Measurements from ENCODE around the gene NEDD9. TPM values are rescaled to one million over a fixed set of nuclear protein-coding genes. Genes with fewer than 3 reads are reported as not detected.

NEDD9 gene
- total and polyA plus RNA-seq, 2 of the 4 experiments (the other 2 are of a cell fraction) = 7.6 to 16.5 TPM

- dilution Hi-C loops (cut with HindIII; ENCODE audit: low sequenced_read_pairs, unreplicated experiment) (no loop called here), in situ Hi-C loops (cut with MboI; ENCODE audit: low sequenced_read_pairs) (no loop called here), intact Hi-C loops (cut with micrococcal nuclease) (no loop called here)
- ChIA-PET POLR2A (ENCODE audit: unreplicated experiment) (no interaction called here), CTCF (interaction anchor here (0.7 kb wide), 2 partner anchors 60 to 67 kb away, joined by 3 read pairs; no protein-coding TSS in a partner anchor)
- Histone ChIP-seq H3K79me1 (ENCODE audit: low read depth in 1 of 2, low read length in 2 of 2) (peaks cover 37 to 70% of the 10 kb centered on the region in 2 experiments), H2AFZ (replicated peaks; ENCODE audit: low read length, poor library complexity) (no peak overlapping the region), H3K23ac (ENCODE audit: low read depth, low read length) (peak overlapping the region; percentile 75), H3K36me3 (ENCODE audit: control insufficient read depth, insufficient read depth, low read length) (peaks cover 5% of the 10 kb centered on the region; the same call in 1 of the 2 replicates), H3K9me1 (ENCODE audit: insufficient read depth, low read length) (peaks cover 31% of the 10 kb centered on the region), H2BK120ac (ENCODE audit: low read depth, low read length) (peak overlapping the region; percentile 82; the same call in 1 of the 2 replicates), H2BK5ac (ENCODE audit: low read depth, low read length, poor library complexity, severe bottlenecking) (peak overlapping the region; percentile 28), H3K9me3 (ENCODE audit: control insufficient read depth, insufficient read depth, low read length) (no peaks in the 10 kb centered on the region), H3K27me3 (ENCODE audit: control insufficient read depth, insufficient read depth, low read length) (no peaks in the 10 kb centered on the region), H3K4me2 (ENCODE audit: low read depth, low read length) (no peak overlapping the region), H4K5ac (ENCODE audit: low read depth, low read length) (peak overlapping the region; percentile 52; the same call in 1 of the 2 replicates), H2BK20ac (ENCODE audit: low read depth, low read length) (peak overlapping the region; percentile 76; the same call in 1 of the 2 replicates), H3K9ac (ENCODE audit: low read depth, low read length) (no peak overlapping the region), H3K4me3 (ENCODE audit: insufficient read depth, low read depth, low read length) (no peak overlapping the region), H2AK5ac (ENCODE audit: low read depth, low read length) (peak overlapping the region; percentile 83), H3K4ac (ENCODE audit: low read depth, low read length) (peak overlapping the region; percentile 75), H3K14ac (replicated peaks; ENCODE audit: low read depth, low read length) (peak overlapping the region; percentile 54; the same call in 1 of the 2 replicates), H4K20me1 (ENCODE audit: insufficient read depth, low read length) (no peaks in the 10 kb centered on the region), H3K56ac (ENCODE audit: extremely low read depth, insufficient read depth, low read length) (no peak overlapping the region), H4K8ac (ENCODE audit: low read depth in 2 of 2, low read length in 2 of 2) (peak overlapping the region in 1 of 2 experiments; percentile 23; a peak in 1 of 4 replicates), H3K4me1 (ENCODE audit: control insufficient read depth, insufficient read depth, low read length) (peaks cover 35% of the 10 kb centered on the region), H2AK9ac (replicated peaks; ENCODE audit: low read depth, low read length, poor library complexity) (no peak overlapping the region), H3K18ac (ENCODE audit: low read depth, low read length) (peak overlapping the region; percentile 79; the same call in 1 of the 2 replicates), H2BK15ac (ENCODE audit: low read depth, low read length) (peak overlapping the region; percentile 66; the same call in 2 of the 3 replicates), H3K27ac (ENCODE audit: insufficient read depth, low read length) (no peak overlapping the region), H4K91ac (ENCODE audit: insufficient read depth, low read depth, low read length) (peak overlapping the region; percentile 47)
- DNase-seq (no peak), ATAC-seq (ENCODE audit: low read depth) (no peak)
- 96% methylated on average over 5 of the region's 6 CpGs; no CpG with 5 or more reads in 1 of the 2 experiments for WGBS, 2 experiments (ENCODE audit: extremely low coverage in 2 of 2, insufficient read length in 1 of 2)
- no TSS peak for BruUV-seq (replicated peaks)
- TF ChIP-seq MXI1 (IDR thresholded peaks at IDR 0.05; ENCODE audit: borderline replicate concordance, low read depth, low read length) = no peak
- TF ChIP-seq MAZ (IDR thresholded peaks at IDR 0.05; ENCODE audit: borderline replicate concordance, low read depth, low read length) = no peak
- TF ChIP-seq POLR2A (IDR thresholded peaks at IDR 0.05; ENCODE audit: low read depth, low read length) = no peak
- TF ChIP-seq CEBPB (IDR thresholded peaks at IDR 0.05; ENCODE audit: low read depth, low read length) = no peak
- TF ChIP-seq MAFK (IDR thresholded peaks at IDR 0.05; ENCODE audit: low read depth, low read length) = no peak
- no peak for TF ChIP-seq FOS (IDR thresholded peaks at IDR 0.05; ENCODE audit: low read depth, low read length)
- TF ChIP-seq SMC3 (IDR thresholded peaks at IDR 0.05; ENCODE audit: low read depth, low read length) = no peak
- TF ChIP-seq RFX5 (IDR thresholded peaks at IDR 0.05; ENCODE audit: low read depth, low read length) = no peak
- no peak for TF ChIP-seq ELK1 (IDR thresholded peaks at IDR 0.05; ENCODE audit: borderline replicate concordance, low read depth, low read length)
- TF ChIP-seq BHLHE40 (IDR thresholded peaks at IDR 0.05; ENCODE audit: low read depth, low read length) = no peak
- no peak for TF ChIP-seq CHD1 (IDR thresholded peaks at IDR 0.05; ENCODE audit: low read depth, low read length)
- no peak for TF ChIP-seq NFE2L2 (IDR thresholded peaks at IDR 0.05; ENCODE audit: low read depth, low read length)
- TF ChIP-seq RAD21 (IDR thresholded peaks at IDR 0.05; ENCODE audit: low read length) = no peak
- TF ChIP-seq USF2 (IDR thresholded peaks at IDR 0.05; ENCODE audit: low read depth, low read length) = no peak
- TF ChIP-seq CTCF (conservative IDR thresholded peaks at IDR 0.05; ENCODE audit: low read depth, low read length) = no peak
These were observed 29.0 kb downstream of the NEDD9 start for GRCh38 chr6:11203306-11204004.

All from IMR-90 (cell line).